ENCODE results near the gene TMEM161B.
"Not testable (repeated sequence)": the region's sequence is repeated elsewhere in the genome, so short reads cannot be mapped to it uniquely, and the experiment has no call there.

TMEM161B gene

GRCh38 chr5:88248743-88249540, 19.7 kb downstream of the TMEM161B start:
- no peak for DNase-seq

GRCh38 chr5:88248094-88248493, 20.6 kb downstream of the TMEM161B start:
- DNase-seq = no peak

- no peak for DNase-seq
Observed at GRCh38 chr5:88245893-88246244, 22.8 kb downstream of the TMEM161B start.

GRCh38 chr5:88245241-88245892, 23.3 kb downstream of the TMEM161B start:
- DNase-seq = no peak

GRCh38 chr5:88244686-88245085, 24.0 kb downstream of the TMEM161B start:
- no peak for DNase-seq

GRCh38 chr5:88243493-88243892, 25.2 kb downstream of the TMEM161B start:
- DNase-seq = not testable (repeated sequence)

- no peak for DNase-seq
Observed at GRCh38 chr5:88238732-88239131, 29.9 kb downstream of the TMEM161B start.

- DNase-seq = no peak
Observed at GRCh38 chr5:88236866-88237642, 31.6 kb downstream of the TMEM161B start.

- DNase-seq = no peak
Observed at GRCh38 chr5:88235828-88236227, 32.8 kb downstream of the TMEM161B start.

- no peak for DNase-seq
Observed at GRCh38 chr5:88235346-88235745, 33.3 kb downstream of the TMEM161B start.

GRCh38 chr5:88230546-88231066, 38.0 kb downstream of the TMEM161B start:
- DNase-seq = no peak

GRCh38 chr5:88226881-88227450, 41.7 kb downstream of the TMEM161B start:
- DNase-seq = no peak

- no peak for DNase-seq
Observed at GRCh38 chr5:88214655-88215054, 54.0 kb downstream of the TMEM161B start.

GRCh38 chr5:88207575-88207974, 61.1 kb downstream of the TMEM161B start:
- DNase-seq = no peak

GRCh38 chr5:88203981-88204750, 64.5 kb downstream of the TMEM161B start:
- no peak for DNase-seq

- no peak for DNase-seq
Observed at GRCh38 chr5:88195636-88196035, 73.0 kb downstream of the TMEM161B start.

GRCh38 chr5:88193896-88194295, 74.7 kb downstream of the TMEM161B start:
- no peak for DNase-seq

- DNase-seq = no peak
Observed at GRCh38 chr5:88190106-88190834, 78.4 kb downstream of the TMEM161B start.

- DNase-seq = not testable (repeated sequence)
Observed at GRCh38 chr5:88189484-88189883, 79.2 kb downstream of the TMEM161B start.

- no peak for DNase-seq
Observed at GRCh38 chr5:88188458-88189132, 80.0 kb downstream of the TMEM161B start.

GRCh38 chr5:88183255-88183654, 85.4 kb downstream of the TMEM161B start:
- no peak for DNase-seq
